ENCODE data around the gene ARHGEF39. TPM values are rescaled to one million over a fixed set of nuclear protein-coding genes. Genes with fewer than 3 reads are reported as not detected.

ARHGEF39 gene
- total and polyA plus RNA-seq, 9 of the 15 experiments (the other 6 are each of a cell fraction or from before 2014, with no cell fraction given), result 2.8 to 21.7 (median 12.9) TPM

DNA sequence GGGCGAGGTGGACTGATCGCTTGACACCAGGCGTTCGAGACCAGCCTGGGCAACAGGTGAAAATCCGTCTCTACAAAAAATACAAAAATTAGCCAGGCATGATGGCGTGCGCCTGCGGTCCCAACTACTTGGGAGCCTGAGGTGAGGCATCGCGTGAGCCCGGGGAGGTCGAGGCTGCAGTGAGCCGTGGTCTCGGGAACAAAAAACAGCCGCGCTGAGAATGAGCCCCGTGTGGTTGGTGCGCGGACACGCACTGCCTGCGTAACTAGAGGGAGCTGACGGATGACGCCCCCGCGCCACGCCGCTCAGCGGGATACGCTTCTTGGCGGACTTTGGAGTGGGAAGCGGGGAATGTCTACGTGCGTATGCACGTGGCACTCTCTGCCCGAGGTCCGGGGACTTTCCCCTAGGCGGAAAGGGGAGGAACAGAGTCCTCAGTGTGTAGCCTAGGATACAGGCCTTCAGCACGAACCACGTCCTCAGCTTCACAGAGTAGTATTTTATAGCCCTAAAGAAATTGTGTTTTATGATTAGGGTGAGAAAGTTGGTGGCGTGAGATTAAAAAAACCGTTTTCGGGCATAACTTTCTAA lies 7.4 kb downstream of the ARHGEF39 start, which contains the start of gene RMRP (continued):
- TF ChIP-seq, protein P1, sequence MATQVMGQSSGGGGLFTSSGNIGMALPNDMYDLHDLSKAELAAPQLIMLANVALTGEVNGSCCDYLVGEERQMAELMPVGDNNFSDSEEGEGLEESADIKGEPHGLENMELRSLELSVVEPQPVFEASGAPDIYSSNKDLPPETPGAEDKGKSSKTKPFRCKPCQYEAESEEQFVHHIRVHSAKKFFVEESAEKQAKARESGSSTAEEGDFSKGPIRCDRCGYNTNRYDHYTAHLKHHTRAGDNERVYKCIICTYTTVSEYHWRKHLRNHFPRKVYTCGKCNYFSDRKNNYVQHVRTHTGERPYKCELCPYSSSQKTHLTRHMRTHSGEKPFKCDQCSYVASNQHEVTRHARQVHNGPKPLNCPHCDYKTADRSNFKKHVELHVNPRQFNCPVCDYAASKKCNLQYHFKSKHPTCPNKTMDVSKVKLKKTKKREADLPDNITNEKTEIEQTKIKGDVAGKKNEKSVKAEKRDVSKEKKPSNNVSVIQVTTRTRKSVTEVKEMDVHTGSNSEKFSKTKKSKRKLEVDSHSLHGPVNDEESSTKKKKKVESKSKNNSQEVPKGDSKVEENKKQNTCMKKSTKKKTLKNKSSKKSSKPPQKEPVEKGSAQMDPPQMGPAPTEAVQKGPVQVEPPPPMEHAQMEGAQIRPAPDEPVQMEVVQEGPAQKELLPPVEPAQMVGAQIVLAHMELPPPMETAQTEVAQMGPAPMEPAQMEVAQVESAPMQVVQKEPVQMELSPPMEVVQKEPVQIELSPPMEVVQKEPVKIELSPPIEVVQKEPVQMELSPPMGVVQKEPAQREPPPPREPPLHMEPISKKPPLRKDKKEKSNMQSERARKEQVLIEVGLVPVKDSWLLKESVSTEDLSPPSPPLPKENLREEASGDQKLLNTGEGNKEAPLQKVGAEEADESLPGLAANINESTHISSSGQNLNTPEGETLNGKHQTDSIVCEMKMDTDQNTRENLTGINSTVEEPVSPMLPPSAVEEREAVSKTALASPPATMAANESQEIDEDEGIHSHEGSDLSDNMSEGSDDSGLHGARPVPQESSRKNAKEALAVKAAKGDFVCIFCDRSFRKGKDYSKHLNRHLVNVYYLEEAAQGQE (IDR thresholded peaks at IDR 0.05; ENCODE audit: borderline replicate concordance), result no peak
- TF ChIP-seq, protein P1 (CRISPR knock-in tag; IDR thresholded peaks at IDR 0.05; ENCODE audit: low read depth), result no peak
- peak; percentile 90 for TF ChIP-seq EP400 (IDR thresholded peaks at IDR 0.05)
- 0 out of 2 replicates have a peak, but pooled peaks have one; percentile 32 for TF ChIP-seq RUNX1 (IDR thresholded peaks at IDR 0.05; ENCODE audit: low read depth)
- TF ChIP-seq KLF1 (tag; IDR thresholded peaks at IDR 0.05), result peak; percentile 56; the same call in 1 of the 2 replicates
- no peak for TF ChIP-seq KAT7 (CRISPR knock-in tag; IDR thresholded peaks at IDR 0.05; ENCODE audit: borderline replicate concordance)
- TF ChIP-seq, protein P2, sequence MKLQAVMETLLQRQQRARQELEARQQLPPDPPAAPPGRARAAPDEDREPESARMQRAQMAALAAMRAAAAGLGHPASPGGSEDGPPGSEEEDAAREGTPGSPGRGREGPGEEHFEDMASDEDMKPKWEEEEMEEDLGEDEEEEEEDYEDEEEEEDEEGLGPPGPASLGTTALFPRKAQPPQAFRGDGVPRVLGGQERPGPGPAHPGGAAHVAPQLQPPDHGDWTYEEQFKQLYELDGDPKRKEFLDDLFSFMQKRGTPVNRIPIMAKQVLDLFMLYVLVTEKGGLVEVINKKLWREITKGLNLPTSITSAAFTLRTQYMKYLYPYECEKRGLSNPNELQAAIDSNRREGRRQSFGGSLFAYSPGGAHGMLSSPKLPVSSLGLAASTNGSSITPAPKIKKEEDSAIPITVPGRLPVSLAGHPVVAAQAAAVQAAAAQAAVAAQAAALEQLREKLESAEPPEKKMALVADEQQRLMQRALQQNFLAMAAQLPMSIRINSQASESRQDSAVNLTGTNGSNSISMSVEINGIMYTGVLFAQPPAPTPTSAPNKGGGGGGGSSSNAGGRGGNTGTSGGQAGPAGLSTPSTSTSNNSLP (IDR thresholded peaks at IDR 0.05; ENCODE audit: borderline replicate concordance, low read depth, low read length), result no peak
- no peak; the same call in 1 of the 2 replicates for TF ChIP-seq ELF1 (tag; IDR thresholded peaks at IDR 0.05)
- TF ChIP-seq ZNF174 (CRISPR knock-in tag; IDR thresholded peaks at IDR 0.05), result no peak
- TF ChIP-seq MTA1 (IDR thresholded peaks at IDR 0.05; ENCODE audit: borderline replicate concordance), result peak; percentile 87
- peak; percentile 35 for TF ChIP-seq GATAD2B (IDR thresholded peaks at IDR 0.05; ENCODE audit: borderline replicate concordance)
- no peak for TF ChIP-seq NFXL1 (CRISPR knock-in tag; IDR thresholded peaks at IDR 0.05)
- TF ChIP-seq HDAC3 (IDR thresholded peaks at IDR 0.05; ENCODE audit: borderline replicate concordance, partially characterized antibody), result no peak
- TF ChIP-seq, protein P3, sequence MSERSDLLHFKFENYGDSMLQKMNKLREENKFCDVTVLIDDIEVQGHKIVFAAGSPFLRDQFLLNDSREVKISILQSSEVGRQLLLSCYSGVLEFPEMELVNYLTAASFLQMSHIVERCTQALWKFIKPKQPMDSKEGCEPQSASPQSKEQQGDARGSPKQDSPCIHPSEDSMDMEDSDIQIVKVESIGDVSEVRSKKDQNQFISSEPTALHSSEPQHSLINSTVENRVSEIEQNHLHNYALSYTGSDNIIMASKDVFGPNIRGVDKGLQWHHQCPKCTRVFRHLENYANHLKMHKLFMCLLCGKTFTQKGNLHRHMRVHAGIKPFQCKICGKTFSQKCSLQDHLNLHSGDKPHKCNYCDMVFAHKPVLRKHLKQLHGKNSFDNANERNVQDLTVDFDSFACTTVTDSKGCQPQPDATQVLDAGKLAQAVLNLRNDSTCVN (CRISPR knock-in tag; IDR thresholded peaks at IDR 0.05), result no peak
- no peak for TF ChIP-seq E2F3 (CRISPR knock-in tag; IDR thresholded peaks at IDR 0.05)
- TF ChIP-seq RHOXF2B (CRISPR knock-in tag; conservative IDR thresholded peaks at IDR 0.05), result no peak
- TF ChIP-seq NUFIP1 (IDR thresholded peaks at IDR 0.05; ENCODE audit: partially characterized antibody), result no peak
- TF ChIP-seq HEY1 (CRISPR knock-in tag; IDR thresholded peaks at IDR 0.05; ENCODE audit: borderline replicate concordance), result no peak
- 0 out of 2 replicates have a peak, but pooled peaks have one; percentile 9 for TF ChIP-seq HLTF (IDR thresholded peaks at IDR 0.05)
